Type B pancreatic cell (in vitro differentiated cells): Measurements from ENCODE around the gene OAT. TPM values are rescaled to one million over a fixed set of nuclear protein-coding genes. Genes with fewer than 3 reads are reported as not detected.

Experiments used
- DNase-seq: peaks from one replicate; pipeline ENCODE4 v3.0.0; 2021; ENCODE audit warnings: mixed read lengths; ENCODE audit not compliant: unreplicated experiment; ENCODE audit errors: extremely low spot score
- H3K27ac Mint-ChIP-seq: 2 replicates; pipeline ENCODE4 v1.8.0; 2021; ENCODE audit warnings: mild to moderate bottlenecking, mixed read lengths
- H3K27me3 Mint-ChIP-seq: 2 replicates; pipeline ENCODE4 v1.8.0; 2021; ENCODE audit warnings: mixed read lengths
- H3K36me3 Mint-ChIP-seq: 2 replicates; pipeline ENCODE4 v1.8.0; 2021; ENCODE audit warnings: mixed read lengths
- H3K4me1 Mint-ChIP-seq: one replicate; pipeline ENCODE4 v1.8.0; 2021; ENCODE audit warnings: mixed read lengths; ENCODE audit not compliant: unreplicated experiment
- H3K4me3 Mint-ChIP-seq: 2 replicates; pipeline ENCODE4 v1.8.0; 2021; ENCODE audit warnings: mild to moderate bottlenecking, mixed read lengths
- H3K9me3 Mint-ChIP-seq: 2 replicates; pipeline ENCODE4 v1.8.0; 2021; ENCODE audit warnings: mixed read lengths
- total RNA-seq: library from RNA; stranded (reverse); gene quantifications from 2 replicates; pipeline ENCODE4 v1.2.1, GENCODE V29; 2021; ENCODE audit warnings: low replicate concordance
- TF ChIP-seq, protein P1 (sequence below): fragments of 200-600 bp; sonication (generic); conservative IDR thresholded peaks from 2 replicates; pipeline ENCODE4 v1.5.0; 2021; ENCODE audit warnings: antibody characterized with exemption, mild to moderate bottlenecking

Gene OAT
- total RNA-seq, 1 donor from 2014 or later: 83.4 TPM

DNA sequence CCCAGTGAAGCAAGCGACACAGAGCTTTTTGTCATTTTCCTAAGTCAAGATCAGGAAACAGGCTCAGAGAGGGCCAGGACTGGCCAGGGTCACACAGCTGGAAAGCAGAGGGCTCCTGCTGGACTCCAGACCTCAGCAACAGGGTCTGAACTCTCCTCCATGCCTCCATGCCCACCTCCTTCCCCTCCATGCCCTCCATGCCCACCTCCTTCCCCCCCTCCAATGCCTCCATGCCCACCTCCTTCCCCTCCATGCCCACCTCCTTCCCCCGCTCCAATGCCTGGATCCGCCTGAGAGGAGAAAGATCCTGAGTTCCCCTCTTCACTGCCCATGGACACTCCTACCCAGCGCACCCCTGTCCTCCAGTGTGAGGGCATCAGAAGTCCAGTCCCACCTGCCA lies 51.3 kb downstream of the OAT start:
- H3K36me3 Mint-ChIP-seq: no peaks in the 10 kb centered on the region
- no peak overlapping the region for H3K4me3 Mint-ChIP-seq
- H3K27ac Mint-ChIP-seq: no peak overlapping the region
- no peaks in the 10 kb centered on the region for H3K9me3 Mint-ChIP-seq
- TF ChIP-seq, protein P1, sequence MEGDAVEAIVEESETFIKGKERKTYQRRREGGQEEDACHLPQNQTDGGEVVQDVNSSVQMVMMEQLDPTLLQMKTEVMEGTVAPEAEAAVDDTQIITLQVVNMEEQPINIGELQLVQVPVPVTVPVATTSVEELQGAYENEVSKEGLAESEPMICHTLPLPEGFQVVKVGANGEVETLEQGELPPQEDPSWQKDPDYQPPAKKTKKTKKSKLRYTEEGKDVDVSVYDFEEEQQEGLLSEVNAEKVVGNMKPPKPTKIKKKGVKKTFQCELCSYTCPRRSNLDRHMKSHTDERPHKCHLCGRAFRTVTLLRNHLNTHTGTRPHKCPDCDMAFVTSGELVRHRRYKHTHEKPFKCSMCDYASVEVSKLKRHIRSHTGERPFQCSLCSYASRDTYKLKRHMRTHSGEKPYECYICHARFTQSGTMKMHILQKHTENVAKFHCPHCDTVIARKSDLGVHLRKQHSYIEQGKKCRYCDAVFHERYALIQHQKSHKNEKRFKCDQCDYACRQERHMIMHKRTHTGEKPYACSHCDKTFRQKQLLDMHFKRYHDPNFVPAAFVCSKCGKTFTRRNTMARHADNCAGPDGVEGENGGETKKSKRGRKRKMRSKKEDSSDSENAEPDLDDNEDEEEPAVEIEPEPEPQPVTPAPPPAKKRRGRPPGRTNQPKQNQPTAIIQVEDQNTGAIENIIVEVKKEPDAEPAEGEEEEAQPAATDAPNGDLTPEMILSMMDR: no peak
- peaks cover 16% of the 10 kb centered on the region for H3K27me3 Mint-ChIP-seq
- H3K4me1 Mint-ChIP-seq: peaks cover 8% of the 10 kb centered on the region
- no peak for DNase-seq

DNA sequence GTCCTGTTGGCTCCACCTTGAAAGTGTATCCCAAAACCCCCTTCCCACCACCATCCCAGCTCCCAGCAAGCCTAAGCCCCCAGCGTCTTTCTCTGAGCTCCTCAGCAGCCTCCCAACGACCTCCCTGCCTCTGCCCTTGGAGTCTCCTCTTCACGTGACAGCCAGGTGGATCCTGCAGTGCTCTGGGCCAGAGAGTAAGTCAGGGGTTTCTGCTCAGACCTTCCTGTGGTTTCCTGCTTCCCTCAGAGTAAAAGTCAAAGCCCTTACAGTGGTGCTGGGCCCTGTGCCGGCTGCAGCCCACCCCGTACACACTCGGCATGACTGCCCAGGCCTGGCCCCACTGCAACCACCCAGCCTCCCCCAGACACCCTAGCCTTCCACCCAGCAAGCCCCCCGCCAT lies 51.9 kb downstream of the OAT start:
- peaks cover 8% of the 10 kb centered on the region for H3K4me1 Mint-ChIP-seq
- TF ChIP-seq, protein P1: no peak
- no peak overlapping the region for H3K27ac Mint-ChIP-seq
- H3K36me3 Mint-ChIP-seq: no peaks in the 10 kb centered on the region
- no peak overlapping the region for H3K4me3 Mint-ChIP-seq
- no peaks in the 10 kb centered on the region for H3K9me3 Mint-ChIP-seq
- H3K27me3 Mint-ChIP-seq: peaks cover 13% of the 10 kb centered on the region
- no peak for DNase-seq

DNA sequence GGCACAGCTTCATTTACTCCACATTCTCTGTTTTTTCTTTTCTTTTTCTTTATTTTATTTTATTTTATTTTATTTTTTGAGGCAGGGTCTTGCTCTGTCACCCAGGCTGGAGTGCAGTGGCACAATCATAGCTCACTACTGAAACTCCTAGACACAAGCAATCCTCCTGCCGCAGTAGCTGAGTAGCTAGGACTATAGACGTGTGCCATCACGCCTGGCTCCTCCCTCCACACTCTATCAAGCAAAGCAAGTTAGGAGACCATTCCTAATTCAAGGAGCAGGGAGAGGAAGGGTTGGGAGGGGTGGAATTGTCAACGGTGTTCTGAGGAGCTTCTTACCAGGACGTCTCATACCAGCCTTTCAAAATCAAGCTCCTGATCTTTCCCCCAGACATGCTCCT lies 52.4 kb downstream of the OAT start:
- H3K27me3 Mint-ChIP-seq: peaks cover 12% of the 10 kb centered on the region
- H3K27ac Mint-ChIP-seq: no peak overlapping the region
- TF ChIP-seq, protein P1: no peak
- no peaks in the 10 kb centered on the region for H3K9me3 Mint-ChIP-seq
- H3K4me1 Mint-ChIP-seq: peaks cover 8% of the 10 kb centered on the region
- DNase-seq: no peak
- H3K36me3 Mint-ChIP-seq: no peaks in the 10 kb centered on the region
- H3K4me3 Mint-ChIP-seq: no peak overlapping the region

DNA sequence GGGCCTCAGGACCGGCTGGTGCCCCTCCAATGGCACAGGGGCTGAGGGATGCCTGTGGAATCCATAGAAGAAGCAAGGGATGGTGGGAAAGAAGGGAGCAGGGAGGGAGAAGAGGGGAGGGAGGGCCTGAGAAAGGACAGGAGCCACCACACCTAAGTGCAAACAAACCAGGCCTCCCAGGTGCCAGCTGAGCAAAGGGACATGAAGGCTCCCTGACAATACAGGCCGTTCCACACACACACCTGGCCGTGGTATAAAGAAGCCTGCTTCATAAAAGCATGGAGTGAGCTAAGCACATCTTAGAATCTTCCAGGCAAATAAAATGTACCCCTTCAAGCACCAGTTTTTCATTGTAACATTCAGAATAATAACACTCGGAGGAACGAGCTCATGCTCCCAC lies 54.0 kb downstream of the OAT start:
- TF ChIP-seq, protein P1: no peak
- H3K36me3 Mint-ChIP-seq: no peaks in the 10 kb centered on the region
- peaks cover 7% of the 10 kb centered on the region for H3K27me3 Mint-ChIP-seq
- H3K9me3 Mint-ChIP-seq: peaks cover 1% of the 10 kb centered on the region
- DNase-seq: no peak
- no peak overlapping the region for H3K27ac Mint-ChIP-seq
- peaks cover 2% of the 10 kb centered on the region for H3K4me1 Mint-ChIP-seq
- no peak overlapping the region for H3K4me3 Mint-ChIP-seq

DNA sequence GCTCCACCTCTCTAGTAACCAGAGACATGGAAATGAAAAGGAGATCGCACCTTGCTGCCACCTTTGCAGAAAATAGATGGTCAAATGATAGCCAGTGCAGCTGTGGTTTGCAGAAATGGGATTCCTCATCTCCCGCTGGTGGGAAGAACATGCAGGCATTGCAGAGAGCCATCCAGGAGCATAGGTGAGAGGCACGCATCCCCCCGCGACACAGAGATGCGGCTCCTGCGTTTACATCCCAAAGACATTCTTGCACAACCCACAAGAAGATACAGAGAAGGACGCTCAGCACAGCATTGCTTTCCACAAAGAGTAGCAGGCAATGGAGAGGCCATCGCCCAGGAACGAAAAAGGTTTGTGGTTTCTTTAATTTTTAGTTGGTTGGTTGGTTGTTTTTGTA lies 56.2 kb downstream of the OAT start:
- Mint-ChIP-seq H3K27ac (no peak overlapping the region), H3K27me3 (peaks cover 3% of the 10 kb centered on the region), H3K9me3 (peaks cover 4% of the 10 kb centered on the region), H3K4me3 (no peak overlapping the region), H3K4me1 (no peaks in the 10 kb centered on the region), H3K36me3 (no peaks in the 10 kb centered on the region)
- DNase-seq: no peak
- TF ChIP-seq, protein P1: no peak

DNA sequence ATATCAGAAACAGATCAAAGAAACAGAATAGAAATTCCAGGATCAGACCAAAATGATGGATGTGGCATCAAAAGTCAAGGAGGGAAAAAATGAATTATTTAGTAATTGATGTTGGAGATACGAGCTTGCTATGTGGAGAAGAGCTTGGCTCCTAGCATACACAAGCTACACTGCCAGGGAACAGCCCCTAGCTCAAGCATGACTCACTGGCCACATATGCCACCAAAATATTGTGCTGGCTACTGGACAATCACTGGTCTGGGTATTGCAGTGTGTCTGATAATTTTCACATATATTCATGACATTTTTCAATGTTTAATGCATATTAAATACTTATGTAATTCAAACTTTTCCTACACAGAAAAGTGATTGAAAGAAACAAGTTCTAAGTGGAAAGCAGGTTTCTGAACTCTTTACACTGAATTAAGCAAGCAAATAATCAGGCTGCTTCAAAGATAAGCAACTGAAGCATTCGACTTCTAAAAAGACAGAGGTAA lies 59.3 kb downstream of the OAT start:
- TF ChIP-seq, protein P1: no peak
- peaks cover 4% of the 10 kb centered on the region for H3K9me3 Mint-ChIP-seq
- H3K36me3 Mint-ChIP-seq: no peaks in the 10 kb centered on the region
- no peak overlapping the region for H3K27ac Mint-ChIP-seq
- H3K27me3 Mint-ChIP-seq: peaks cover 8% of the 10 kb centered on the region
- H3K4me3 Mint-ChIP-seq: no peak overlapping the region
- H3K4me1 Mint-ChIP-seq: peaks cover 15% of the 10 kb centered on the region
- DNase-seq: no peak
